HEK293 (cell line): ENCODE measurements around the gene ASTN2.

Experiments
- CTCF ChIA-PET: fragments of 350-600 bp; formaldehyde crosslinking; extraction: SDS; loops from one replicate; lab custom pipeline; 2021; ENCODE audit warnings: antibody characterized with exemption; lab: Yijun Ruan, JAX
- POLR2A ChIA-PET: fragments of 300-600 bp; formaldehyde crosslinking; extraction: SDS; loops from one replicate; lab custom pipeline; 2020; ENCODE audit warnings: antibody characterized with exemption, inconsistent platforms; lab: Yijun Ruan, JAX
- H3K27ac ChIP-seq: fragments of 200-500 bp; sonication (Bioruptor generic); 2 replicates; pipeline ENCODE4 v1.5.1; 2014; ENCODE audit warnings: low read depth, low read length, control low read depth, inconsistent platforms; ENCODE audit errors: extremely low read depth
- H3K36me3 ChIP-seq, 2 experiments: fragments of 200-500 bp in 1 of 2; sonication (Bioruptor generic) in 1 of 2; 1 replicate in 1 of 2; 2 replicates in 1 of 2; pipeline ENCODE4 v1.5.1; 2014 to 2017; ENCODE audit warnings: inconsistent platforms in 2 of 2, low read length in 2 of 2; ENCODE audit not compliant: control insufficient read depth in 2 of 2, insufficient read depth in 1 of 2
- H3K4me1 ChIP-seq: fragments of 200-500 bp; sonication (Bioruptor generic); 2 replicates; pipeline ENCODE4 v1.5.1; 2014; ENCODE audit warnings: mild to moderate bottlenecking, low read length, inconsistent platforms; ENCODE audit not compliant: control insufficient read depth, insufficient read depth
- H3K4me3 ChIP-seq: 2 replicates; pipeline ENCODE4 v1.5.1; 2011; ENCODE audit warnings: low read depth, mild to moderate bottlenecking, control low read depth, low read length, moderate library complexity
- H3K9me3 ChIP-seq: fragments of 200-500 bp; sonication (Bioruptor generic); 2 replicates; pipeline ENCODE4 v1.5.1; 2014; ENCODE audit warnings: low read depth, low read length, inconsistent platforms; ENCODE audit not compliant: control insufficient read depth, insufficient read depth
- GLI4 ChIP-seq: fragments of 450-650 bp; formaldehyde crosslinking; IDR thresholded peaks from 2 replicates; pipeline ENCODE4 v1.5.1; 2016; ENCODE audit warnings: missing biosample characterization, missing genetic modification characterization
- GLIS2 ChIP-seq: fragments of 450-650 bp; formaldehyde crosslinking; IDR thresholded peaks from 2 replicates; pipeline ENCODE4 v1.5.1; 2016; ENCODE audit warnings: missing biosample characterization, missing genetic modification characterization
- HOXD13 ChIP-seq: sonication (generic); formaldehyde crosslinking; IDR thresholded peaks from 2 replicates; pipeline ENCODE4 v1.8.0; 2022; ENCODE audit warnings: missing genetic modification reagents, borderline replicate concordance
- OSR2 ChIP-seq: fragments of 450-650 bp; formaldehyde crosslinking; IDR thresholded peaks from 2 replicates; pipeline ENCODE4 v1.5.1; 2016; ENCODE audit warnings: missing biosample characterization, missing genetic modification characterization
- SALL2 ChIP-seq: fragments of 450-650 bp; formaldehyde crosslinking; IDR thresholded peaks from 2 replicates; pipeline ENCODE4 v1.5.0; 2017; ENCODE audit warnings: missing biosample characterization, mild to moderate bottlenecking, missing genetic modification characterization, borderline replicate concordance
- SP2 ChIP-seq: fragments of 450-650 bp; formaldehyde crosslinking; IDR thresholded peaks from 2 replicates; pipeline ENCODE4 v1.5.1; 2016; ENCODE audit warnings: missing biosample characterization, missing genetic modification characterization
- ZBTB21 ChIP-seq: fragments of 450-650 bp; formaldehyde crosslinking; IDR thresholded peaks from 2 replicates; pipeline ENCODE4 v1.5.1; 2017; ENCODE audit warnings: missing biosample characterization, missing genetic modification characterization
- ZFHX2 ChIP-seq: fragments of 450-650 bp; formaldehyde crosslinking; conservative IDR thresholded peaks from 2 replicates; pipeline ENCODE4 v1.5.1; 2016; ENCODE audit warnings: missing biosample characterization, missing genetic modification characterization
- ZFP37 ChIP-seq: fragments of 450-650 bp; formaldehyde crosslinking; IDR thresholded peaks from 2 replicates; pipeline ENCODE4 v1.5.1; 2016; ENCODE audit warnings: missing biosample characterization, missing genetic modification characterization
- ZNF140 ChIP-seq: fragments of 450-650 bp; formaldehyde crosslinking; IDR thresholded peaks from 2 replicates; pipeline ENCODE4 v1.5.1; 2016; ENCODE audit warnings: missing biosample characterization, missing genetic modification characterization
- ZNF155 ChIP-seq: fragments of 450-650 bp; formaldehyde crosslinking; IDR thresholded peaks from 2 replicates; pipeline ENCODE4 v1.5.1; 2016; ENCODE audit warnings: missing biosample characterization, missing genetic modification characterization
- ZNF16 ChIP-seq: fragments of 450-650 bp; formaldehyde crosslinking; IDR thresholded peaks from 2 replicates; pipeline ENCODE4 v1.5.1; 2016; ENCODE audit warnings: low read depth, missing biosample characterization, missing genetic modification characterization
- ZNF2 ChIP-seq: fragments of 450-650 bp; formaldehyde crosslinking; IDR thresholded peaks from 2 replicates; pipeline ENCODE4 v1.5.1; 2016; ENCODE audit warnings: missing biosample characterization, missing genetic modification characterization
- ZNF292 ChIP-seq: fragments of 450-650 bp; formaldehyde crosslinking; IDR thresholded peaks from 2 replicates; pipeline ENCODE4 v1.5.1; 2016; ENCODE audit warnings: low read depth, missing biosample characterization, missing genetic modification characterization, borderline replicate concordance
- ZNF350 ChIP-seq: fragments of 450-650 bp; formaldehyde crosslinking; IDR thresholded peaks from 2 replicates; pipeline ENCODE4 v1.5.0; 2017; ENCODE audit warnings: missing biosample characterization, mild to moderate bottlenecking, missing genetic modification characterization
- ZNF354C ChIP-seq: fragments of 450-650 bp; formaldehyde crosslinking; IDR thresholded peaks from 2 replicates; pipeline ENCODE4 v1.5.1; 2016; ENCODE audit warnings: missing biosample characterization, missing genetic modification characterization, low read depth, borderline replicate concordance
- ZNF366 ChIP-seq: fragments of 450-650 bp; formaldehyde crosslinking; conservative IDR thresholded peaks from 2 replicates; pipeline ENCODE4 v1.5.1; 2016; ENCODE audit warnings: missing biosample characterization, missing genetic modification characterization
- ZNF510 ChIP-seq: fragments of 450-650 bp; formaldehyde crosslinking; IDR thresholded peaks from 2 replicates; pipeline ENCODE4 v1.5.1; 2018; ENCODE audit warnings: mild to moderate bottlenecking, missing genetic modification characterization, missing biosample characterization; ENCODE audit not compliant: insufficient replicate concordance
- ZNF558 ChIP-seq: fragments of 450-650 bp; formaldehyde crosslinking; IDR thresholded peaks from 2 replicates; pipeline ENCODE4 v1.5.1; 2016; ENCODE audit warnings: missing biosample characterization, missing genetic modification characterization
- ZNF596 ChIP-seq: fragments of 450-650 bp; IDR thresholded peaks from 2 replicates; pipeline ENCODE4 v1.5.0; 2018; ENCODE audit warnings: missing biosample characterization, mild to moderate bottlenecking, missing genetic modification characterization, moderate library complexity
- ZNF677 ChIP-seq: fragments of 450-650 bp; IDR thresholded peaks from 2 replicates; pipeline ENCODE4 v1.5.0; 2018; ENCODE audit warnings: missing biosample characterization, mild to moderate bottlenecking, missing genetic modification characterization, moderate library complexity
- ZNF768 ChIP-seq: fragments of 450-650 bp; formaldehyde crosslinking; IDR thresholded peaks from 2 replicates; pipeline ENCODE4 v1.5.1; 2018; ENCODE audit warnings: missing biosample characterization, mild to moderate bottlenecking, missing genetic modification characterization
- ZNF843 ChIP-seq: fragments of 450-650 bp; formaldehyde crosslinking; IDR thresholded peaks from 2 replicates; pipeline ENCODE4 v1.5.1; 2016; ENCODE audit warnings: missing biosample characterization, missing genetic modification characterization
- TF ChIP-seq, protein P1 (sequence below): fragments of 450-650 bp; formaldehyde crosslinking; IDR thresholded peaks from 2 replicates; pipeline ENCODE4 v1.5.1; 2016; ENCODE audit warnings: missing biosample characterization, missing genetic modification characterization
- TF ChIP-seq, protein P2 (sequence below): fragments of 450-650 bp; formaldehyde crosslinking; IDR thresholded peaks from 2 replicates; pipeline ENCODE4 v1.5.1; 2016; ENCODE audit warnings: missing biosample characterization, missing genetic modification characterization
- TF ChIP-seq, protein P3 (sequence below): fragments of 450-650 bp; formaldehyde crosslinking; IDR thresholded peaks from 2 replicates; pipeline ENCODE4 v1.5.1; 2016; ENCODE audit warnings: missing biosample characterization, missing genetic modification characterization, borderline replicate concordance
- TF ChIP-seq, protein P4 (sequence below): fragments of 450-650 bp; formaldehyde crosslinking; IDR thresholded peaks from 2 replicates; pipeline ENCODE4 v1.5.1; 2016; ENCODE audit warnings: missing biosample characterization, missing genetic modification characterization

Gene ASTN2

DNA sequence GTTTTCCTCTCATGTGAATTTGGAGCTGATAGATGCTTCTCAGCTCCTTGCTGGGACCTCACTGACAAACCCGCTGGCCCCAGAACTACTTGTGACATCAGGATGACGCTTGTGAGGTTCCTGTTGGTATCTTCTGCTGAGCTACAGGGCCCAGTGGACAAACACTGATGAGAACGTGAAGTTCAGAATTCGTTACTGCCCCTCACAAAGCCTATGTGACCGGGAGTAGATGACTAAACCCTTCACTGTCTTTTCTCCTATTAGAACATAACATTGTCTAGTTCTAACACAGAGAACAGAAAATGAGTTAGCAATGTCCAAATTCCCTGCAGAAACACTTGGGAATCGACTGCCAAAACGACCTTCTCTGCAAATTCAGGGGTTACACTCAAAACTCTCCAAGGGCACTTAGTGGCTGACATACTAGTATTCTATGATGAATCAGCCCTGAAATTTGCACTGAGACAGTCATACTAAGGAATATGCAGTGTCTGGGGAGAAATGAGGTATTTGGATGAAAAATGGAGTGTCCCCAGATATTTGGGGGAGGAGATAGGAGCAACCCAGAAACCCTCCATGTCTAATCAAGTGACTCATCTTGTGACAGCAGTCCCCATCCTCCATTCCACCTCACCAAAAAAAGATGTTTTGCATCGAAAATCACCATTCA, 871.0 kb downstream of the ASTN2 start (continued):
- TF ChIP-seq ZNF155 (tag by site-specific recombination) = no peak
- no peak for TF ChIP-seq ZFP37
- TF ChIP-seq ZNF596 = no peak
- no peak for TF ChIP-seq ZFHX2
- TF ChIP-seq ZNF677 (tag by site-specific recombination) = no peak
- TF ChIP-seq SP2 (tag by site-specific recombination) = no peak
- TF ChIP-seq, protein P1, sequence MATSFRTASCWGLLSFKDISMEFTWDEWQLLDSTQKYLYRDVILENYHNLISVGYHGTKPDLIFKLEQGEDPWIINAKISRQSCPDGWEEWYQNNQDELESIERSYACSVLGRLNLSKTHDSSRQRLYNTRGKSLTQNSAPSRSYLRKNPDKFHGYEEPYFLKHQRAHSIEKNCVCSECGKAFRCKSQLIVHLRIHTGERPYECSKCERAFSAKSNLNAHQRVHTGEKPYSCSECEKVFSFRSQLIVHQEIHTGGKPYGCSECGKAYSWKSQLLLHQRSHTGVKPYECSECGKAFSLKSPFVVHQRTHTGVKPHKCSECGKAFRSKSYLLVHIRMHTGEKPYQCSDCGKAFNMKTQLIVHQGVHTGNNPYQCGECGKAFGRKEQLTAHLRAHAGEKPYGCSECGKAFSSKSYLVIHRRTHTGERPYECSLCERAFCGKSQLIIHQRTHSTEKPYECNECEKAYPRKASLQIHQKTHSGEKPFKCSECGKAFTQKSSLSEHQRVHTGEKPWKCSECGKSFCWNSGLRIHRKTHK = no peak
- TF ChIP-seq ZNF366 (tag by site-specific recombination) = no peak
- no peak for TF ChIP-seq ZNF140 (tag by site-specific recombination)
- no peak for TF ChIP-seq ZBTB21 (tag by site-specific recombination)
- TF ChIP-seq GLIS2 (tag by site-specific recombination) = no peak
- no peak for TF ChIP-seq GLI4 (tag by site-specific recombination)
- no peak for TF ChIP-seq HOXD13 (CRISPR knock-in tag)

DNA sequence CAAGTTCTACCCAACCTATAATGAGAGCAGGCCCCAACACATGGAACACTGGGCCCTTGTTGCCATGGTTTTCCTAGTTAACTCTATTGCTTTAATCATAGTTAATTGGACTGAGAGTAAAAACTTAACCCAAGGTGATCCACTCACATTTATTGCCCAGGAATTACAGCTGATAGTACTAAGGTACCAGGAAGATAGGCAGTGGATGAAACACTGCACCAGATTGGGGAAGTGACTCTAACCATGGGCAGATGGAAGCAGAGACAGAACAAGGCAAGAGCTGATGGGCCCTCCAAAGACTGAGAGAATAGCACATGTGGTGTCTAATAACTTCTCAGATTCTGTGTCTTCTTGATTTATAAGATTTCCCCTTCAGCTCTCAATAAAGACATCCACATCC, 873.5 kb downstream of the ASTN2 start:
- Histone ChIP-seq H3K4me1 (no peaks in the 10 kb centered on the region), H3K27ac (no peak overlapping the region), H3K36me3 (no peaks in the 10 kb centered on the region), H3K9me3 (no peaks in the 10 kb centered on the region), H3K4me3 (no peak overlapping the region)
- TF ChIP-seq ZNF366 (tag by site-specific recombination) (no peak), SALL2 (tag by site-specific recombination) (no peak), ZNF510 (no peak), ZNF354C (tag by site-specific recombination) (no peak), OSR2 (no peak), ZNF768 (tag by site-specific recombination) (no peak)
- TF ChIP-seq, protein P2, sequence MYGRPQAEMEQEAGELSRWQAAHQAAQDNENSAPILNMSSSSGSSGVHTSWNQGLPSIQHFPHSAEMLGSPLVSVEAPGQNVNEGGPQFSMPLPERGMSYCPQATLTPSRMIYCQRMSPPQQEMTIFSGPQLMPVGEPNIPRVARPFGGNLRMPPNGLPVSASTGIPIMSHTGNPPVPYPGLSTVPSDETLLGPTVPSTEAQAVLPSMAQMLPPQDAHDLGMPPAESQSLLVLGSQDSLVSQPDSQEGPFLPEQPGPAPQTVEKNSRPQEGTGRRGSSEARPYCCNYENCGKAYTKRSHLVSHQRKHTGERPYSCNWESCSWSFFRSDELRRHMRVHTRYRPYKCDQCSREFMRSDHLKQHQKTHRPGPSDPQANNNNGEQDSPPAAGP (tag by site-specific recombination) = no peak
- CTCF ChIA-PET = no interaction called here
- POLR2A ChIA-PET = no interaction called here

DNA sequence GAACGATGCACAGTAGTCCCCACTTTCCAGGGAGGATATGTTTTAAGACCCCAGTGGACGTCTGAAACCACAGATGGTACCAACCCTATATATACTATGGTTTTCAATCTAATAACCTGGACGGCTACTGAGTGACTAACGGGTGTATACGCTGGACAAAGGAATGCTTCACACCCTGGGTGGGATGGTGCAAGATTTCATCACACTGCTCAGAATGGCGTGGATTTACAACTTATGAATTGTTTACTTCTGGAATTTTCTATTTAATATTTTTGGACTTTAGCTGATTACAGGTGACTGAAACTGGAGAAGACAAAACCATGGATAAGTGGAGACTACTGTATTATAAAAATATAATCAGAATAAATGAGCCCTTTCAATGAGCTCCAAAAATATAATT, 875.3 kb downstream of the ASTN2 start:
- TF ChIP-seq ZNF350 (no peak), ZNF16 (tag by site-specific recombination) (no peak), ZNF2 (tag by site-specific recombination) (no peak), ZNF292 (tag by site-specific recombination) (no peak), ZNF843 (tag by site-specific recombination) (no peak), ZNF558 (tag by site-specific recombination) (no peak)
- TF ChIP-seq, protein P3, sequence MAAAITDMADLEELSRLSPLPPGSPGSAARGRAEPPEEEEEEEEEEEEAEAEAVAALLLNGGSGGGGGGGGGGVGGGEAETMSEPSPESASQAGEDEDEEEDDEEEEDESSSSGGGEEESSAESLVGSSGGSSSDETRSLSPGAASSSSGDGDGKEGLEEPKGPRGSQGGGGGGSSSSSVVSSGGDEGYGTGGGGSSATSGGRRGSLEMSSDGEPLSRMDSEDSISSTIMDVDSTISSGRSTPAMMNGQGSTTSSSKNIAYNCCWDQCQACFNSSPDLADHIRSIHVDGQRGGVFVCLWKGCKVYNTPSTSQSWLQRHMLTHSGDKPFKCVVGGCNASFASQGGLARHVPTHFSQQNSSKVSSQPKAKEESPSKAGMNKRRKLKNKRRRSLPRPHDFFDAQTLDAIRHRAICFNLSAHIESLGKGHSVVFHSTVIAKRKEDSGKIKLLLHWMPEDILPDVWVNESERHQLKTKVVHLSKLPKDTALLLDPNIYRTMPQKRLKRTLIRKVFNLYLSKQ (tag by site-specific recombination) = no peak
- TF ChIP-seq, protein P4, sequence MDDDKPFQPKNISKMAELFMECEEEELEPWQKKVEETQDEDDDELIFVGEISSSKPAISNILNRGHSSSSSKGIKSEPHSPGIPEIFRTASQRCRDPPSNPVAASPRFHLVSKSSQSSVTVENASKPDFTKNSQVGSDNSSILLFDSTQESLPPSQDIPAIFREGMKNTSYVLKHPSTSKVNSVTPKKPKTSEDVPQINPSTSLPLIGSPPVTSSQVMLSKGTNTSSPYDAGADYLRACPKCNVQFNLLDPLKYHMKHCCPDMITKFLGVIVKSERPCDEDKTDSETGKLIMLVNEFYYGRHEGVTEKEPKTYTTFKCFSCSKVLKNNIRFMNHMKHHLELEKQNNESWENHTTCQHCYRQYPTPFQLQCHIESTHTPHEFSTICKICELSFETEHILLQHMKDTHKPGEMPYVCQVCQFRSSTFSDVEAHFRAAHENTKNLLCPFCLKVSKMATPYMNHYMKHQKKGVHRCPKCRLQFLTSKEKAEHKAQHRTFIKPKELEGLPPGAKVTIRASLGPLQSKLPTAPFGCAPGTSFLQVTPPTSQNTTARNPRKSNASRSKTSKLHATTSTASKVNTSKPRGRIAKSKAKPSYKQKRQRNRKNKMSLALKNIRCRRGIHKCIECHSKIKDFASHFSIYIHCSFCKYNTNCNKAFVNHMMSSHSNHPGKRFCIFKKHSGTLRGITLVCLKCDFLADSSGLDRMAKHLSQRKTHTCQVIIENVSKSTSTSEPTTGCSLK = no peak
- Histone ChIP-seq H3K27ac (no peak overlapping the region), H3K36me3 (no peaks in the 10 kb centered on the region), H3K4me3 (no peak overlapping the region), H3K9me3 (no peaks in the 10 kb centered on the region), H3K4me1 (no peaks in the 10 kb centered on the region)
- POLR2A ChIA-PET = no interaction called here
- CTCF ChIA-PET = interaction anchor here (0.6 kb wide), 1 partner anchor 328 kb away, joined by 4 read pairs; no protein-coding TSS in a partner anchor
